Epidermal melanocyte (primary cell): ENCODE data around the gene ACSM3.
"Not testable (repeated sequence)": the region's sequence is repeated elsewhere in the genome, so short reads cannot be mapped to it uniquely, and the experiment has no call there.

Experiments used
- DNase-seq: peaks from one replicate; pipeline ENCODE4 v3.0.0; 2011; ENCODE audit warnings: low spot score; ENCODE audit not compliant: insufficient read length

Gene ACSM3, protein sequence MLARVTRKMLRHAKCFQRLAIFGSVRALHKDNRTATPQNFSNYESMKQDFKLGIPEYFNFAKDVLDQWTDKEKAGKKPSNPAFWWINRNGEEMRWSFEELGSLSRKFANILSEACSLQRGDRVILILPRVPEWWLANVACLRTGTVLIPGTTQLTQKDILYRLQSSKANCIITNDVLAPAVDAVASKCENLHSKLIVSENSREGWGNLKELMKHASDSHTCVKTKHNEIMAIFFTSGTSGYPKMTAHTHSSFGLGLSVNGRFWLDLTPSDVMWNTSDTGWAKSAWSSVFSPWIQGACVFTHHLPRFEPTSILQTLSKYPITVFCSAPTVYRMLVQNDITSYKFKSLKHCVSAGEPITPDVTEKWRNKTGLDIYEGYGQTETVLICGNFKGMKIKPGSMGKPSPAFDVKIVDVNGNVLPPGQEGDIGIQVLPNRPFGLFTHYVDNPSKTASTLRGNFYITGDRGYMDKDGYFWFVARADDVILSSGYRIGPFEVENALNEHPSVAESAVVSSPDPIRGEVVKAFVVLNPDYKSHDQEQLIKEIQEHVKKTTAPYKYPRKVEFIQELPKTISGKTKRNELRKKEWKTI

DNA sequence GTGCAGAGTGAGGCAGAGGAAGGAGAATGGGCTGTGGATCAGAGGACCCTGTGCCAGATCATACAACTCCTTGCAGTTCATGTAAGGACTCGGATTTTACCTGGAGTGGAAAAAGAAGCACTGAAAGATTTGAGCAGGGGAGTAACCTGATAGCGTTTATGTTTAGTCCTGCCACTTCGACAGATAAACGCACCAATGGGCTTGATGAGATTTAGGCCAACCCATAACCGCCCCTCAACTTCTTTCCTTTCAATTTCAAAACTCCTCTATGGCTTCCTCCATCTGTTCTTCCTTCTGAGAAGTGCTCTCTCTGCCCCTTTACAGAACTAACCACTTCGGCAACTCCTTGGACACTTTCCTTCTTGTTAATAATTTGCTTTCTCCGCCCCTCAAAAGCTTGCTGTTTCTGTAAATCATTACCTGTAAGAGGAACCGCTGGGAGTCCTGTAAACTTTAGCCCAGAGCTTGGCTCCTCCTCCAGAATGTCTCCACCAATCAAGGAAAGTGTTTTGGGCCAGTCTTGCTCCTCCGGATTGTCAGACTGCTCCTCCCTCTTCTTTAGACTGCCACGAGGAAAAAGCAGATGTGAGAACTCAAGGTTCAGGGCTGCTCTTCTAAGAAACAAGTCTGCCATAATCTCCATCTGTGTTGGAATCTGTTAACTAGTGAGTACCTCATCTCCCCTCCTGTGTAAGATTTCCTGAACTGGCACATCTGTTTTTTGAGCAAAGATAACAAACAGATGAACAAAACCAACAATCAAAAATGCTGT lies at the start of gene ACSM3:
TSS of gene ACSM3 (plus strand) at position 554 of the 772 bp plus-strand sequence. CDS start 6,021 bp downstream, outside the sequence.
- DNase-seq = peak; percentile 85

DNA sequence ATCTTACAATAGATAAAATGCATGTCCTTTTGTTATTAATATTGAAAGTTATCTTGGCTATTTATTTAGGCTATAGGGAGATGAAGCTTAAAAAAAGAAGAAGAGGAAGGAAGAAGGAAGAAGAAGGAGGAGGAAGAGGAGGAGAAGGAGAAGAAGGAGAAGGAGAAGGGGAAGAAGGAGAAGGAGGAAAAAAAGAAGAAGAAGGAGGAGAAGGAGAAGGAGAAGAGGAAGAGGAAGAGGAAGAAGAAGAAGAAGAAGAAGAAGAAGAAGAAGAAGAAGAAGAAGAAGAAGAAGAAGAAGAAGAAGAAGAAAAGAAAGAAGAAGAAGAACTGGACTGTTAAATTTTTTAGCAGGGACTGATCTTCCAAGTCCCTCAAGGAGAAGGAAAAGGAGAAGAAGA lies 46.1 kb upstream of the ACSM3 start:
- not testable (repeated sequence) for DNase-seq

DNA sequence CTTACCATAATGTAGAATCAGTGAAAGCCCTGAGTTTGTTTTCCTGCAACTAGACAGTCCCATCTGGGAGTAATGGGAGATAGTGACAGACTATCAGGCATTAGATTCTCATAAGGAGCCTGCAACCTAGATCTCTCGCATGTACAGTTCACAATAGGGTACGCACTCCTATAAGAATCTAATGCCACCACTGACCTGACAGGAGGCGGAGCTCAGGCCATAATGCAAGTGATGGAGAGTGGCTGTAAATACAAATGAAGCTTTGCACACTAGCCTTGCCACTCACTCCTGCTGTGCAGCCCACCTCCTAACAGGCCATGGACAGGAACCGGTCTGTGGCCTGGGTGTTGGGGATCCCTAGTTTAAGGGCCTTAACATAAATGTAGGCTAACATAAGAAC lies 43.6 kb upstream of the ACSM3 start:
- no peak for DNase-seq

DNA sequence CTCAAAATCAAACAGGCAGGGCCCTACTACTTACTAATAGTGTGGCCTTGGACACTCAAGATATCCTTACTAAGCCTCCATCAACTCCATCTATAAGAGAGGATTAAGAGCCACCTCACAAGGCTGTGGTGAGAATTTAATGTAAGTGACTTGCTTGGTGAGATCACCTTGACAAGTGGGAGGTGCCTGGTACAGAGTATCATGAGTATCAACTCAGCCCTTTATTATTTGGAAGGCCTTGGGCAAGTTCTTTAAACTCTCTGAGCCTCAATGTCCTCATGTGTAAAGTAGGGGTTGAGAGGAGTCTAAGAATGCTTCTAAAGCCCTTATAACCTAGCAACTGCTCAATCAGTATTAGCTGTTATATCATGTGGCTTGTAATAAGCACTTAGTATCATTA lies 37.2 kb upstream of the ACSM3 start:
- DNase-seq = no peak

DNA sequence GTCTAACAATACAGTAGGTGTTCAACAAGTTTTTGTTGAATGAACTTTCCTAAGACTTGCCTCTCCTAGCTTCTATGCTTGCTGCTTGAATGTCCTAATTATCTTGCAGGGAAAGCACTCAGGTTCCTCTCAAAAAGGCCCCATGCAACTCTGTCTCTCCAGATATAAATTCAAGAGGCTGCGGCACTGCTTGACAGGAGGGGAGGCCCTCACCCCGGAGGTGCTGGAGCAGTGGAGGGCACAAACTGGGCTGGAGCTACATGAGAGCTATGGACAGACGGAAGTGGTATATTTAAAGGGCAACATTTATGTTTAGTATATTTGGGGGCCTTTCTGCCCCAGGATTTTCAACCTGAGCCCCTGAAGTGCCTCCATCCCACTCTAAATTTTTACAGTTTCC lies 36.6 kb upstream of the ACSM3 start:
- no peak for DNase-seq

DNA sequence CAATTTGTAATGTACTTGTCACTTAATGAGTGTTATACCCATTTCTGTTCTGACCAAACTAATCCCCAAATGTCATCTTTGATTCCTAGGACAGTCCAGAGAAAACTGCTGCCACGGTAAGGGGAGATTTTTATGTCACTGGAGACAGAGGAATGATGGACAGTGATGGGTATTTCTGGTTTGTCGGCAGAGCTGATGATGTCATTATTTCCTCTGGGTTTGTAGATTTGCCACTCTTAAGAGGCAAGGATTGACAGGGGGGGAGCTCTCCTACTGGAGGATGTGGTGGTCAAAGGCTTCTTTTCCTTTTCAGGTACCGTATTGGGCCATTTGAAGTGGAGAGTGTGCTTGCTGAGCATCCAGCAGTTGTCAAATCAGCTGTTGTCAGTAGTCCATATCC lies 34.7 kb upstream of the ACSM3 start:
- DNase-seq = no peak

DNA sequence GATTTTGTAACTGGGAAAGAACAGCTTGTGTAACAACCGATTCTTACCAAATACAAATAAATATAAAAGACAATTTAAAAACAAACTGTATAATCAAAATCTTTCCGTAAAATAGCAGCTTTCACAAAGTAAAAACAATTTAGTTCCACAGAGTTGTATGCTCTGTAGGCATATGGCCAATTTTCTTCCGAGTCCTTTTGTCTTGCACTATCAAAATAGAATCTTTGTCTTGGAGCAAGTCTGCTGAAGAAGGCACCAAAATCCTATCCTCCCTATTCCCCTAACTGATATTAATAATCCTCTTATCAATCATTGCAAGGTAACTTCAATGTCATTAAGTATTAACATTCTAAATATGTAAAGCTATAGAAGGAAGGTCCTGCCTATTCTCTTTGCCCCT lies 29.8 kb upstream of the ACSM3 start:
- DNase-seq = no peak

DNA sequence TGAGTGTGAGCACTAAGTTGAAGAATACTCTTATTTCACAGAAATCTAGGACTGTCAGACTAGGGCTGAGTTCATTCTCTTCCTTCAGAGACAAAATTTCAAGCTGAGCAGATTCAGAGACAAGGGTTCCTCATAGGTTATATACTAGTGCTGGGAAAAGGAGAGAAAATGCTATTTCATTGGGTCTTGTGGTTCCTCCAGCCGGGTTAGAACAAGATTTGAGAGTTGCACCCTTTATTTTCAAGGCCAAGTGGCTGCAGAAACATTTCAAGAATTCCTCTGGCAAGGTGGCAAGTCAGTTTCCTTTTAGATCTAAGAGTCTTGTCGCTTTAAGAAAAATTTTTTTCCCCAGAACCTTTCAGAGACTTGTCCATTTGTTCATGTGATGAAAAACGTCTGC lies 29.0 kb upstream of the ACSM3 start:
- no peak for DNase-seq

DNA sequence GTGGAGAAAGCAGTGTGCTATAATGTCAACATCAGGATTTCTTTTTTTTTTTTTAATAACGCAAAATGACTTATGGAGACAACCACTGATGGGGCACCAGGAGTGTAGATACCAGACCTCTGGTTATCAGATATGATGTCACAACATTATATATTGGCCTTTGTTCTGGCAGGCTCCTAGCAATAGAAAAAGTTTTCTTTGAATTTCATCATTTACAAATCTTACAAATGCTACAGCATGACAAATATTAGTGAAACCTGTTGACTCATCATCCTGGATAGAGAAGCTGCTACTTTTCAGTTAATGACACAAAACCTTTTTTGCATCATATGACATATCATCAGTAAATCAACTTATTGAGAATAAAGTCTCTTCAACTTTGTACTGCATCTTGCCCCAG lies 28.3 kb upstream of the ACSM3 start:
- no peak for DNase-seq

DNA sequence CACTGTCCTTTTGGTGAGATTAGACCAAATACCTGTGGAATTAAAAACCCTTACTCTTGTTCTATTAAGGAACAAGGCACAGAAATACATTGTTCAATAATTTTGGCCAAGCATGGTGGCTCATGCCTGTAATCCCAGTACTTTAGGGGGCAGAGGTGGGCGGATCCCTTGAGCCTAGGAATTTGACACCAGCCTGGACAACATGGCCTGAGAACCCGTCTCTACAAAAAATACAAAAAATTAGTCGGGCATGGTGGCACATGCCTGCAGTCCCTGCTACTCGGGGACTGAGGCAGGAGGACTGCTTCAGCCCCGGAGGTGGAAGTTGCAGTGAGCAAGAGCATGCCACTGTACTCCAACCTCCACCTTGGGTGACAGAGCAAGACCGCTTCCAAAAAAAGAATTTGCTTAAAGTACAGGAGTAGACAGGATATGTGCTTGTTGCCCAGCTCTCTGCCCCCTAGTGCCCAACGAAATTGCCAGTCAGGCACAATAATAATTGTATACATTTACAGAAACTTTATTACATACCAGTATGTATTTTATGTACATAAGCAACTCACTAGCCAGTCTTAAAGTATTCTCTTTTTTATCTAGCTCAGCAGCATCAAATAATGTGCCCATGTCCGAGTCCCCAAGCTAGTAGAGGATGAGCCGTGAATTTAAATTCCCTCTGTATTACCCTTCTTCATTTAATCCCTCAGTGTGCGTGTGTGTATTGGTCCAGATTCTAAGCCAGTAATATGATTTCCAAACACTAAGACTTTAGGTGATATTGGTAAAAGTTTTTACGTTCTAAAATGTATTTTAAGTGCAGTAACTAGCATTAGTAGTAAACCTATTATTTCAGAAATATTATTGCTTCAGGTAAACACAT lies 23.6 kb upstream of the ACSM3 start:
- DNase-seq = no peak

DNA sequence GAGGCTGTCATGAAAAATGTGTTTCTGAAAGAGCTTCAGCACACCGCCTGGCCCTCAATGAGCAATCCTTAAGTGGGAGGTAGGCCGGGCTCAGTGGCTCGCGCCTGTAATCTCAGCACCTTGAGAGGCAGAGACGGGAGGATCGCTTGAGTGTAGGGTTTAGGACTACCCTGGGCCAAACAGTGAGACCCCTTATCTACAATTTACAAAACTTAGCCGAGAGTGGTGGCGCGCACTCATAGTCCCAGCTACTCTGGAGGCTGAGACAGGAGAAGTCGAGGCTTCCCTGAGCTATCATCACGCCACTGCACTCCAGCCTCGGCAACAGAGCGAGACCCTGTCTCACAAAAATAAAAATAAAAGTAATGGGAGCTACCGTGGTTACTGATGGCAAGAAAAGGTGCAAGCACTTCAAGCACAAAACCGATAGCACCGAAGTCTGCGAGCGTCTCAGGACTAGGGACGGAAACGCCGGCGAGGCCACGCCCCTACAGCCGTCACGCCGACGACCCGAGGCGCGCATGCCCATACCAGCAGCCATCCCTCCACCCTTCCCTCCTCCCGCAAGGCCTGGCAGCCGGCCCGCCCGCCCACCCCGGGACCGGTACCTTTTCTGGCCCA lies 22.8 kb upstream of the ACSM3 start:
- peak; percentile 87 for DNase-seq

DNA sequence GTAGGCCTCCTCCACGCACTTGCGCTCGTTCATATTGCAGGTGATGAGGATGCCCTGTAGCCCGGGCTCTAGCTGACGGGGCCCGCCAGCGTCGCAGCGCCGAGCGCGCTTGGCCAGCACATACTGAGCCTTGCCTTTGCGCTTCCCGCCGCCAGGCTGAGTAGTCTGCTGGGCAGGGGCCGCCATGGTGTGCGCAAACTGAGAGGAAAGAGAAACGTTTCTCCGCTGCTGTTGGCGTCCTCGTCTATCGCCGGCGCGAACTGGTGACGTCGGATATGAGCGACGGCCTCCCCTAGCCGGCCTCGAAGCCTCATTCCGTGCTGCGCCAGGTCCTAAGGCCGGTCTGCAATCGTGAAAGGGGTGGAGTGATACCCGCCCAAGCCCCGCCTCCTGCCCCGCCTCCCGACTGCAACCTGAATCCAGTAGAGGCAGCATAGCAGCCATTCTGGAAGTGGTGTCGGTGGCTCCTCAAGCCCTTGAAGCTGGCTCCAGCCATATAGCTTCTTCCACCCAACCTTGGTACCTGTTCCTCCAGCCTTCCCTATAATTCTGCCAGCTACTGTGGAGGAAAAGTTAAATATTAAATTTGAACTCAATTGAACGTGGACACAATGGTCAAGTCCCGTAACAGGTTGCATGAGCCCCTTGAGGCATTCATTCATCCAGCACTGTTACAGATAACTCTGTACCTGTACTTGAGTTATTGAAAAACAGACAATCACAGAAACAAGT lies 22.1 kb upstream of the ACSM3 start, which contains the start of gene THUMPD1:
TSS of gene THUMPD1 (minus strand) at position 265 of the 732 bp plus-strand sequence. CDS start at position 186, 79 bp downstream.
- DNase-seq = peak; percentile 88

DNA sequence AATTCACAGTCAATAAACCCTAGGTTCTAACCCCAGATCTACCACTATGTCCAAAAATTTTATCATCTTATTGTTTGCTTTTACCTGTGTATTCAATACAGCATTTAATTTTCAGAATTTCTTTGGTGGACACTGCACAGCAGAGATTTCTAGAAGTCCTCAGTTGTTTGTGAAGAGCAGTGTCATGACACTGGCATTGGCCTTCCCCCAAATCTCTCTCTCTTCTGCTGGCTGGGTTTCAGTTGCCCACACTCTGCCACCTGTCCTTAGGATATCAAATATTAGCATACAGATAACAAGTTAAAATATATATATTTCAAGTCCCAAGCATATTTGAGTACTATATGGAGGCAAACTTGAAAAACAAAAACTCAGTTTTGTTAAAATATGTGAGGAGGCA lies 20.2 kb upstream of the ACSM3 start:
- DNase-seq = no peak

DNA sequence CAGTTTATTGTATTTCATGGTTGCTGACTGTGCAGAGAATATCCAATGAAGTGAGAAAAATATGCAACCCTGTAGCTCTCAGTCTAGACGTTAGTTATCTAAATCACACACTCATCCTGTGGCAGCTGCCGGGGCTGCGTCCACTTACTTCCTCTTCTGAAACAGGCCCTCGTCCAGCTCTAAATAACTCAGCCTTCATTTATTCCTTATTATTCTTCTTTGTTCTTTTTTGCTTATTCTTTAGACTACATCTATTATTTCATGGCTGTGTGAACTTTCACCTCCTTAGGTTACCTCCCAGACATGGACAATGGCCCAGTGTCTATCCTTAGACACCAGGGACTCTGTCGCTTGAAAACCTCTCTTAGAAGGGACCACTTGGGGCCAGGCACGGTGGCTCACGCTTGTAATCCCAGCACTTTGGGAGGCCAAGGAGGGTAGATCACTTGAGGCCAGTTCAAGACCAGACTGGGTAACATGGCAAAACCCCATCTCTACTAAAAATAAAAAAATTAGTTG lies 18.8 kb upstream of the ACSM3 start:
- no peak for DNase-seq

DNA sequence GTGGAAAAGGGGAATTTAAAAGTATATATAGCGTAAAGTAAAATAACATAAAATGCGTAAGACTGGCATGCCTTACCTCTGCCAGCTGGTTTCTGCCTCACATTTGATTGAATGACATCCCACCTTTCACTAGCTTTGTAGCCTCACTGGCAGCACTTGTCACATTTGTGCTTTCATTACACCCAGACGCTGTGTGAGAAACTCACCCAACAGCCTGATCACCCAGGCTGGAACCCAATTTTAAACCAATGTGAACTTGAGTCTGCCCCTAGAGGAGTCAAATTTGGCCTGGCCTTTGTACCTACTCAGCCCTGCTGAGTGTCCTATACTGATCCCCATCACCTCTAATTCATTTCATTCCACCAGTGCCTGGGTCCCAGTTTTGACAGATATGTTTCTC lies 17.4 kb upstream of the ACSM3 start:
- DNase-seq = no peak

DNA sequence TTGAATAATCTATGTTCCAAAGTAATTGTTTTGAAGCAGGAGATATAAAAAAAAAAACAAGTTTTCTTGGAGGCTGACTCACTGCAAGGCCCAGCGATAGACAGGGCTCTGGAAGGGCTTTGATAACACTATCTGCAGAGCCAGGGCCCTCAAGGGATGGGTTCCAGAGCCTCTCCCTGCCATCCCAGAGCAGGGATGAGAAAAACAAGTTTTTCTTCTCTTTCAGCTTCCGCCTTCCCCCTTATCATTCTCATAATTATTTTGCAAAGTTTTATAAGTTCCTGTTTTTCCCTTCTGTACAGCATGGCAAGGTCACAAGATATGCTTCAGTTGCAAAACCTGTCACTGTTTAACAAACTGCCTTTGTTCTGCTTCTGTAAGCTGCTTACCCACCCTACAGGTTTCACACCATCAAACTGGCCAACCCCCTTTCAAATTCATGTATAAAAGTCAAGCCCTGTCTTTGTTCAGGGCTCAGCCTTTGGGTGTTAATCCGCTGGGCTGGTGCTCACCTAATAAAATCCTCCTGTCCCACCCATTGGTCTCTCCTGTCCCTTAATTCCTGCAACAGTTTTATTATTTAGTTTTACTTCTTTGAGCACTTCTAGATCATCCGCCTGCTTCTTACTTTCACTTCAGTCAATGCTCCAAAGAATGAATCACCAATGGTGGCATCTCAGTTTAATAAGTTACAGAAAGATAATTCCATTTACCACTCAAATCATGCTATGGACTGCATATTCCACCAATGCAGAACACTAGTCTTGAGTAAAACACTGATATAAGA lies 16.6 kb upstream of the ACSM3 start:
- no peak for DNase-seq

DNA sequence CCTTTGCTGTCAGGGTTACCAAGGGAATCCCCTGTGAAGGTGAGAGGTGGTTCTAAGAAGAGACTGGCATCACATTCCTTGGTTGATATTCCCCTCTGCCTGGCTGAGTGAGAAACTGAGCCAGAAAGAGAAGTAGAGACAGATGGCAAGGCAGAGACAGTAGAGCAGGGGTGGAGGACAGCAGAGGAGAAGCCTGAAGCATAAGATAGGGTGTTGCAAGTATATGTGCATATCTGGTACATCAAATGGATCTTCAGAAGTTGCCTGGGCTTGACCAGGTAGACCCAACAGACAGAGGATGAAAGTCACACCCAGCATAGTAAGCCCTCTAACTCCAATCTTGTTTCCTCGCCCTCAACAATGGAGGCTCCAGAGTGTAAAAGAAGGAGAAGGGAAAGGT lies 14.3 kb upstream of the ACSM3 start:
- no peak for DNase-seq

DNA sequence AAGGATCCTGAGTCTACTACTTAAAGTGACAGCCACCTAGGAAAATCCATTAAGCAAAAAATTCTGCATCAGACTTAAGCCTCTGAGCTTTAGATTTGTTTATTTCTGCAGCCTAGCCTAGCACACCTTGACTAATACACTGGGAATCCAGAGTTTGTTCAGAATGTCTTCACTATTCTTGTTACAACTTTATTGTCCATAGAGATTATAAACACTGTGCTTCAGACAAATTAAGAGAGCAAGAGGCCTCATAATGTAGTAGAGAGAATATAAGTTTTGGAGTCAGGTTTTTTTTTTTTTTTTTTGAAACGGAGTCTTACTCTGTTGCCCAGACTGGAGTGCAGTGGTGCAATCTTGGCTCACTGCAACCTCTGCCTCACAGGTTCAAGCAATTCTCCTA lies 13.3 kb upstream of the ACSM3 start:
- no peak for DNase-seq

DNA sequence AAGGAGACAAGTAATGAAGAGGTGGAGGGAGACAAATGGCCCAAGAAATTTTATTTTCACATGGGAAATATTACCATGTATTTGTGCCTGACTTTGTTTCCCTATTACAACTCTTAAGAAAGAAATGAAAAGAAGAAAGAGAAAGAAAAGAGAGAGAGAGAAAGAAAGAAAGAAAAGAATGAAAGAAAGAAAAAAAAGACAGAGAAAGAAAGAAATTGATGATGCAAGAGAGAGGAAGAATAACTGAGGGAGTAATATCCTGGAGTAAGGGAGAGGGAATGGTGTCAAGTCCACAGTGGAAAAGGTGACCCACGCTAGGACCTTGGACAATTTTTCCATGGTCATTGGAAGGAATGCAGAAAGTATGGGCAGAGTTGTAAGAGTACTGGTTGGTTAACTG lies 10.1 kb upstream of the ACSM3 start:
- no peak for DNase-seq
